ENCODE measurements around the gene XG.
"Not testable (repeated sequence)": the region's sequence is repeated elsewhere in the genome, so short reads cannot be mapped to it uniquely, and the experiment has no call there.

The XG gene

DNA sequence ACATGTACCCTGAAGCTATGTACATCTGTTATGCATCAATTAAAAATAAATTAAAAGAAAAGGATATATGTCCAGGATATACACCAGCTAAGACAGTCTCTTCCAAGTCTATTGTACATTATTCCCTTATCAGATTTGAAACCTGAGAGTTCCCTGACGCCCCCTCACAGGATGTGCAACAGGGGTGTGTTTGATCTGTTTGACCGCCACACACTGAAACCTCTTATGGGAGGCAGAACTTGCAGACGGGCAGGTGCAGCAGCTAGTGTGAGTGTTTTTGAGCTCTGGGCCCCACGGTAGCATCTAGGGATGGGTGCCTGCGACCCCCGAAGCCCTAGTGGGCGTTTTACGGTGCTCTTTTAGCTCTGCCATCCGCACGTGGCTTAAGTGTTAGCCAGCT lies 4.7 kb downstream of the XG start:
- no peak for DNase-seq (ENCODE audit: low spot score)
- TF ChIP-seq, protein P1, sequence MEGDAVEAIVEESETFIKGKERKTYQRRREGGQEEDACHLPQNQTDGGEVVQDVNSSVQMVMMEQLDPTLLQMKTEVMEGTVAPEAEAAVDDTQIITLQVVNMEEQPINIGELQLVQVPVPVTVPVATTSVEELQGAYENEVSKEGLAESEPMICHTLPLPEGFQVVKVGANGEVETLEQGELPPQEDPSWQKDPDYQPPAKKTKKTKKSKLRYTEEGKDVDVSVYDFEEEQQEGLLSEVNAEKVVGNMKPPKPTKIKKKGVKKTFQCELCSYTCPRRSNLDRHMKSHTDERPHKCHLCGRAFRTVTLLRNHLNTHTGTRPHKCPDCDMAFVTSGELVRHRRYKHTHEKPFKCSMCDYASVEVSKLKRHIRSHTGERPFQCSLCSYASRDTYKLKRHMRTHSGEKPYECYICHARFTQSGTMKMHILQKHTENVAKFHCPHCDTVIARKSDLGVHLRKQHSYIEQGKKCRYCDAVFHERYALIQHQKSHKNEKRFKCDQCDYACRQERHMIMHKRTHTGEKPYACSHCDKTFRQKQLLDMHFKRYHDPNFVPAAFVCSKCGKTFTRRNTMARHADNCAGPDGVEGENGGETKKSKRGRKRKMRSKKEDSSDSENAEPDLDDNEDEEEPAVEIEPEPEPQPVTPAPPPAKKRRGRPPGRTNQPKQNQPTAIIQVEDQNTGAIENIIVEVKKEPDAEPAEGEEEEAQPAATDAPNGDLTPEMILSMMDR (IDR thresholded peaks at IDR 0.05), result no peak

DNA sequence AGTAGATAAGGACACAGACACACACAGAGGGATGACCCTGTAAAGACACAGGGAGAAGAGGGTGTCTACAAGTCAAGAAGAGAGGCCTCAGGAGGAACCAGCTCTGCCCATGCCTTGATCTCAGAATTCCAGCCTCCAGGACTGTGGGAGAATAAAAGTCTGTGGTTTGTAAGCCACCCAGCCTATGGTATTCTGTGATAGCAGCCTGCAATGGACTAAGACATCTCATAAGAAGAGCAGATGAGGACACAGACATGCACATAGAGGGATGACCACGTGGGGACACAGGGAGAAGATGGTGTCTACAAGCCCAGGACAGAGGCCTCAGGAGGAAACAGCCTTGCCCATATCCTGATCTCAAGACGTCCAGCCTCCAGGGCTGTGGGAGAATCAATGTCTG lies 9.4 kb downstream of the XG start:
- TF ChIP-seq, protein P1 (IDR thresholded peaks at IDR 0.05), result no peak
- no peak for DNase-seq (ENCODE audit: low spot score)
- H3K4me3 ChIP-seq, result no peak overlapping the region

More for the DNA sequence above, 4.7 kb downstream of the XG start:
- Histone ChIP-seq H3K4me3 (no peak overlapping the region), H3K27ac (no peak overlapping the region)

DNA sequence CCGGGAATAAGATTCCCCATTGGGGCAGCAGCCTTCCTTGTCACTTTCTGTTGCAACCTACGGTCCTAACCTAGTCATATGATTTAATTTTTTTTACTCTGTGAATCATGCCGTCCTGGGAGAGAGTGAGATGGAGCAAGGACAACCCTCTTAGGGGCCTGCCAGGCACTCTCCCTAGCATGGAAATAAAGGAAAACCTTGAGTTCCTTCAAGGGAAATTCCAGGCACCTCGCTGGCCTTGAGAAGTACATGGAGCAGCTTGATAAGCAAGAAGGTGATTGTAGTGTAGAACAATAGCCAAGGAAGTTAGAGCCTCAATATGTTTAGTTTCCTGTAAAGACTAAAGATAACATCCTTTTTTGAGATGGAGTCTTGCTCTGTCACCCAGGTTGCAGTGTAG lies 10.8 kb downstream of the XG start:
- not testable (repeated sequence) for DNase-seq (ENCODE audit: low spot score); H3K27ac ChIP-seq; H3K4me3 ChIP-seq

More for the DNA sequence above, 9.4 kb downstream of the XG start:
- H3K27ac ChIP-seq, result no peak overlapping the region

DNA sequence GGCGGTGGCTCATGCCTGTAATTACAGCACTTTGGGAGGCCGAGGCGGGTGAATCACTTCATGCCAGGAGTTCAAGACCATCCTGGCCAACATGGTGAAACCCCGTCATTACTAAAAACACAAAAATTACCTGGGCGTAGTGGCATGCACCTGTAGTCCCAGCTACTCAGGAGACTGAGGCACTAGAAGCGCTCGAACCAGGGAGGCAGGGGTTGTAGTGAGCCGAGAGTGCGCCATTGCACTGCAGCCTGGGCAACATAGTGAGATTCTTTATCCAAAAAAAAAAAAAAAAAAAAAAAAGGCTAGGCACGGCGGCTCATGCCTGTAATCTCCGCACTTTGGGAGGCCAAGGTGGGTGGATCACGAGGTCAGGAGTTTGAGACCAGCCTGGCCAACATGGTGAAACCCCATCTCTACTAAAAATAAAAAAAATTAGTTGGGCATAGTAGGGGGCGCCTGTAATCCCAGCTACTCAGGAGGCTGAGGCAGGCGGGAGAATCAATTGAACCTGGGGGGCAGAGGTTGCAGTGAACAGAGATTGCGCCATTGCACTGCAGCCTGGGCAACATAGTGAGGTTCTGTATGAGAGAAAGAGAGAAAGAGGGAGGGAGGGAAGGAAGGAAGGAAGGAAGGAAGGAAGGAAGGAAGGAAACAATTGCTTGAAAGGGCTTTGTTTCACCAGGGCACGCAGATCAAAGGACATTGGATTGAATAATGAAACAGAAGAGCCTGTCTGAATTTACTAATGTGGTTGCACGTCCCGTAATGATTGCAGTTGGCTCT lies 13.1 kb downstream of the XG start:
- H3K27ac ChIP-seq; H3K4me3 ChIP-seq; DNase-seq (ENCODE audit: low spot score): not testable (repeated sequence)

- TF ChIP-seq, protein P1 (IDR thresholded peaks at IDR 0.05), result no peak
- no peak for DNase-seq (ENCODE audit: low spot score)
- Histone ChIP-seq H3K27ac (no peak overlapping the region), H3K4me3 (no peak overlapping the region)
These were observed 13.7 kb downstream of the XG start for GRCh38 chrX:2765549-2765830.

GRCh38 chrX:2766906-2767305 lies 15.1 kb downstream of the XG start:
- DNase-seq (ENCODE audit: low spot score), result no peak
- TF ChIP-seq, protein P1 (IDR thresholded peaks at IDR 0.05), result no peak
- Histone ChIP-seq H3K4me3 (no peak overlapping the region), H3K27ac (no peak overlapping the region)

GRCh38 chrX:2767631-2768455 lies 16.0 kb downstream of the XG start:
- TF ChIP-seq, protein P1 (IDR thresholded peaks at IDR 0.05), result no peak
- no peak overlapping the region for H3K4me3 ChIP-seq
- DNase-seq (ENCODE audit: low spot score), result no peak
- H3K27ac ChIP-seq, result no peak overlapping the region

DNA sequence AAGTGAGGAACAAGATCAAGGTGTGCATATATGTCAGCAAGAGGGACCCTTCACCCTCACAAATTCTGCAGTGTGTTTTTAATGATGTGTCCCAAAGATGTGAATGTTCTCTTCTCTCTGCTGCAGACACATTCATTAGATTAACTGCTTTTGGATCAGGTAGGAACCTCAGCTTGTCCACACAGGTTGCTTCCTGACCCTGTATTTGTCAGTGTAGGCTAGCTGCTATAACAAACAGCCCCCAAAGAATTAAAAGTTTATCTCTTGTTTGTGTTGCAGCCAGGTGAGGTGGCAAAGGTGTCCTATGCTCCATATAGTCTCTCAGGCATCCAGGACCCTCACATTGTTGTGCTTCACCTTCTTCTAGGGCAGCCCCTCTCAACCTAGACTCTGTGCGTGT lies 17.8 kb downstream of the XG start:
- TF ChIP-seq, protein P1 (IDR thresholded peaks at IDR 0.05), result no peak
- DNase-seq (ENCODE audit: low spot score), result no peak
- no peak overlapping the region for H3K27ac ChIP-seq
- H3K4me3 ChIP-seq, result no peak overlapping the region

GRCh38 chrX:2773166-2774055 lies 21.6 kb downstream of the XG start:
- H3K27ac ChIP-seq; DNase-seq (ENCODE audit: low spot score): not testable (repeated sequence)

More at GRCh38 chrX:2773166-2774055, 21.6 kb downstream of the XG start:
- H3K4me3 ChIP-seq, result not testable (repeated sequence)

Data from coronary artery (tissue), 2 donors.